Embryonic facial prominence (tissue), 1 donor: ENCODE data around the gene RAB44.
"Not testable (repeated sequence)": the region's sequence is repeated elsewhere in the genome, so short reads cannot be mapped to it uniquely, and the experiment has no call there.

Experiments used
- DNase-seq: peaks from one replicate; pipeline ENCODE4 v3.0.0-alpha.2; 2016; ENCODE audit errors: extremely low spot score

RAB44 gene

GRCh38 chr6:36697481-36697903 lies at the start of gene RAB44:
Gene RAB44 (plus strand): TSS chr6:36697826. CDS start chr6:36704236, 6,410 bp downstream.
- no peak for DNase-seq

GRCh38 chr6:36649086-36649485 lies 48.5 kb upstream of the RAB44 start:
- no peak for DNase-seq

- DNase-seq = no peak
These were observed 47.7 kb upstream of the RAB44 start for GRCh38 chr6:36649701-36650484.

DNA sequence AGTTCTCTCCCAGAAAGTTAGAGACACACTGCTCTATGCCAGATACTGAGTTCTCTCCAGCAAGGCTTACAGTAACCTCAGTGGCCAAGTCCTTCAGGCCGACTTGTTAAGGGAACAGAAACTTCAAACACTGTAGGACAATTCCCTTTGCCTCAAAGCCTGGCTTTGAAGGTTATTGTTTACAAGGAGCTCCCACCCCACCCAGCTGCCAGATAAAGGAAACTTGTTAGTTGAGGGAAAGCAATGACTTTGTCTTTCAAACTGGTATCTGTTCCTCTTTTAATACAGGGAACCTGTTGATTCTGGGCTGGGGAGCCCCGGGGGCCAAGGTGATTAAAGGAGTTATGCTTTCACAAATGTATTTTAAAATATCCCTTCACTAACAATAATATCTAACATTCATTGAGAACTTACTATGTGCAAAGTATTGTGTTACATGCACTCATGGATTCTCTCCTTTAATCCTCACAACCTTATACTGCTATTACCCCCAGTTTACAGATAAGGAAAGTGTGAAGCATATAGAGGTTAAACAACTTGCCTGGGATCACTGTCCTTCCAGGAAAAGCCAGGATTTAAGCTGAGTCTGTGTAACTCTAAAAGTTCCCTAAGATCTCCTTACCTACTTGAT lies 46.7 kb upstream of the RAB44 start:
- no peak for DNase-seq

DNA sequence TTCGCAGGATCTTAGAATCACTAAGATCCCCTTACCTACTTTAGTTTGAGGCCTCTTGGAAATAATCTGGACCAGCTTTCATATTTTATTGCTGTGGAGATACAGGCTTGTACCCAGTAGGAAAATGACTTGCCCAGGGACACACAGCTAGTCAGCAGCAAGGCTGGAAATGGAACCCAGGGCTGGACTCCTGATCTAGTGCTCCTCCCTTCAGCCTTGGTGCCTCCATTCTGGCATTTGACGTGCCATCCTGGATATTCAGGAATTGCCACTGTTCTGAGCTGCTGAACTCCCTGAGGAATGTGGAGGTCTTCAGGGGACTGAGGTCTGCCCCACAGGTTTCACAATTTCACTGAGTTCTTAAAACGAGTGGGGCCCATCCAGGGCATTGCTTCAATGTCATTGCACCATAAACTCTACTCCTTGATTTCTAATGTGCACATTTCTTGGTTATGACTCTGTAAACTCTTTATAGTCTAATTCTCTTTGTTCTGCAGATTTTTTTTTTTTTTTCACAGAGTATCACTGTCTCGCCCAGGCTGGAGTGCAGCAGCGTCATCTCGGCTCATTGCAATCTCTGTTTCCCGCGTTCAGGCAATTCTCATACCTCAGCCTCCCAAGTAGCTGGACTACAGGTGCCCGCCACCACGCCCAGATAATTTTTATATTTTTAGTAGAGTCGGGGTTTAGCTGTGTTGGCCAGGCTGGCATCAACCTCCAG lies 45.8 kb upstream of the RAB44 start:
- DNase-seq = no peak

- not testable (repeated sequence) for DNase-seq
These were observed 43.2 kb upstream of the RAB44 start for GRCh38 chr6:36654469-36654868.

DNA sequence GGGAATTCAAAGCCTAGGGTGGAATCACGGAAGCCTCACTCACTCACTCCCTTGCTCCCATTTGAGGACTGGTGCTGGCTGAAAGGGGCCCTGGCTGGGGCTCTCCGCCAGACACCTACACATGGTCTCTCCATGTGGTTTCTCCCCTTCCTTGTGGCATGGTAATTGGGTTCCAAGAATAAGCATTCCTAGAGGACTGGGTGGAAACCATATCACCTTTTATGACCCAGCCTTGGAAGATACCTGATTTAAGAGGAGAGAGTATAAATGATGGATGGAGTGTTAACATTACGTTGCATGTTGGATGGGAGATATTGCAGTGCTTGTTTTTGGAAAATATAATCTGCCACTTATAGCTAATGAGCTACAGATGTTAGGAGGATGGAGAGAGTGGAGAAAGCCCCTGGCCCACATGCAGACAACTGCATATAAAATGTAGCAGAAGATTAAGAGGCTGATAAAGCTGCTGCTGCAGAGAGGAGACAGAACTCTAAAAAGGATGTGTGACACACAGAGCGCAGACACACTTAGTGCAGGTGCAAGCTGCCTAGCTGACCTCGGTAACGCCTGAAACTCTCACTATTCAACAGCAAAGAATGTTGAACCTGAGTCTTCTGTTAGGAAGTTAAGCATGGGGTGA lies 42.4 kb upstream of the RAB44 start:
- no peak for DNase-seq

- no peak for DNase-seq
These were observed 41.2 kb upstream of the RAB44 start for GRCh38 chr6:36656441-36656840.

DNA sequence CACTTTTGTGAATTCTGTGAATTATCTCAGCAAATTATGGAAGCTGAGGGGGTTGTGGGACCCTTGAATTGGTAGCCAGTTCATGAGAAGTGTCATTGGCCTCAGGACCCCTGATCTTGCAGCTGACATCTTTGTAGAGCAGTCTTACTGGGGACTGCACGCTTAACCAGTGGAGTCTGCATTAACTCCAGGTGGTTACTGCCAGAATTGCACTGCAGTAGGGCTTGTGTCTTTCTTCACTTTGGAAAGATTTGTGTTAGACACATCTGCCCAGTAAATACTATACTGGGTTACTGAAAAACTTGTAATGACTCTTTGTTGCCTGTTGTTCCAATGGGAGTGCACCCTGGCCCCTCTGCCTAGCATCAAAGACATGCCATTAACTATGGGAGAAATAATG lies 40.4 kb upstream of the RAB44 start:
- DNase-seq = no peak

DNA sequence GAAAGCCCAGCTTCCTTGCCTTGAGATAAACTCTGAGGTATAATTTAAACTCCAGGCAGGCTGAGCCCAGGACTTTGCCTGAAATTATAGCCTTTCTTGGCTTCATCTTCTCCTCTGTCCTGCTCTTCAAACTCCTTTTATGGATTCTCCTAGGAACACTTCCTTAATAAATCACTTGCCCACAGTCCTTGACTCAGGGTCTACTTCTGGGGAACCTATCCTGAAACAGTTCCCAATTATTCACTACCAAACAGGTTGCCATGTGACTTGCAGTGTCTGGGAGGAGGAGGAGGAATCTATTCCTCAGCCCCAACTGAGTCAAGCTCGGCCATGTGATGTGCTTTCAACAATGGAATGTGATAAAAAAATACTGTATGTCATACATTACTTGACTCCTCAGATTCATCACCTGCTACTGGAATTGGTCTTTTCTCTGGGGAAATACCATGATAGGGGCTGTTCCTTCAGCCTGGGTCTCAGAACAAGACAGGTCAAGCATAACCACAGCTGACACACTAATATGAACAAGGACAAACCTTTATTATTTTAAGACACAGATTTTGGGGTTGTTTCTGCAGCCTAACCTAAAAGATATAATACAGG lies 39.6 kb upstream of the RAB44 start:
- DNase-seq = no peak

GRCh38 chr6:36659271-36659670 lies 38.4 kb upstream of the RAB44 start:
- no peak for DNase-seq

DNA sequence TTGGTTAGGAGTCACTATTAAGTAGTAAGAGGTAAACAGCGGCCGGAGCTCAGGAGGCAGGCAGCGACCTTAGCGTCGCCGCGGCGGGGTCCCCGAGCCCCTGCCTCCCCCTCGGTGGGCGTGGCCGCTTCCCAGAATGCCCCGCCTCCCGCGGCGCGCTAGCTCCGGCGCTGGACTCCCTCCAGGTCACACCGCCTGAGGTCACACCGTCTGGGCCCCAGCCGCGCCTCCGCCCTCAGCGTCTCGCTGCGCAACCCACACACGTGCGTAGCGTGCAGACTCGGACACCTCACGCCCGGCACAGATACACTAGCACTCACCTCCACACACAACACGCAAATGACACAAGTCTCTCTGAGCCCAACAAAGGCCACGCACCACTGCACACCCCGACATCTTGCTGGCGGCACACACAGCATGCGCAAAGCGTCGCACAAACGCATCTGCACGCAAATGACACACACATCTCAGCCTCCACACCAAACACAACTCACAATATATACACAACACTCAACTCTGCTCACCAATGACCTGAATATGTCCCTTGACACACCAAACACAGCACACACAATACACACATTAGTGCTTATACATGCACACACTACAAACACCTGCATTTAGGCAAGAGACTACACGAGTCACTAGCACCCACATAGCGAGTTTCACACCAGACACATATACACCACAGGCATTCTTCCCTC lies 36.7 kb upstream of the RAB44 start:
- no peak for DNase-seq

DNA sequence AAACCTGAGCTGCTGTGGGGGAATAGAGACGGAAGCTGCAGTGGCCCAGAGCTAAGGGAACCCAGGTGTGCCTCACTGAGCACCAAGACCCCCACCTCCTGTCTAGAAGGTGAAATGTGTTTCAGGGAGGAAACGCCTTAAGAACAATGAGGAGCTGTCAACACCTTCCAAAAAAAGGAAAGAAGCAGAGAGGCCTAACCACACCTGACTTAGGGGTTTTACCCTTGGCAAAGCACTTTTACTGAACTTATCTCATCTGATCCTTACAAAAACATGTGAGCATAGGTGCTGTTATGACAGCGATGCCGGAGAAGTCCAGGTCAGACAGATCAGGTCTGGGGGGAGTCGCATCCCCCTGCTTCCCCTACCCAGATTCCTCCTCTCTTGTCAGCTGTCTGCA lies 35.2 kb upstream of the RAB44 start:
- DNase-seq = no peak

GRCh38 chr6:36662827-36663256 lies 34.8 kb upstream of the RAB44 start:
- DNase-seq = no peak

DNA sequence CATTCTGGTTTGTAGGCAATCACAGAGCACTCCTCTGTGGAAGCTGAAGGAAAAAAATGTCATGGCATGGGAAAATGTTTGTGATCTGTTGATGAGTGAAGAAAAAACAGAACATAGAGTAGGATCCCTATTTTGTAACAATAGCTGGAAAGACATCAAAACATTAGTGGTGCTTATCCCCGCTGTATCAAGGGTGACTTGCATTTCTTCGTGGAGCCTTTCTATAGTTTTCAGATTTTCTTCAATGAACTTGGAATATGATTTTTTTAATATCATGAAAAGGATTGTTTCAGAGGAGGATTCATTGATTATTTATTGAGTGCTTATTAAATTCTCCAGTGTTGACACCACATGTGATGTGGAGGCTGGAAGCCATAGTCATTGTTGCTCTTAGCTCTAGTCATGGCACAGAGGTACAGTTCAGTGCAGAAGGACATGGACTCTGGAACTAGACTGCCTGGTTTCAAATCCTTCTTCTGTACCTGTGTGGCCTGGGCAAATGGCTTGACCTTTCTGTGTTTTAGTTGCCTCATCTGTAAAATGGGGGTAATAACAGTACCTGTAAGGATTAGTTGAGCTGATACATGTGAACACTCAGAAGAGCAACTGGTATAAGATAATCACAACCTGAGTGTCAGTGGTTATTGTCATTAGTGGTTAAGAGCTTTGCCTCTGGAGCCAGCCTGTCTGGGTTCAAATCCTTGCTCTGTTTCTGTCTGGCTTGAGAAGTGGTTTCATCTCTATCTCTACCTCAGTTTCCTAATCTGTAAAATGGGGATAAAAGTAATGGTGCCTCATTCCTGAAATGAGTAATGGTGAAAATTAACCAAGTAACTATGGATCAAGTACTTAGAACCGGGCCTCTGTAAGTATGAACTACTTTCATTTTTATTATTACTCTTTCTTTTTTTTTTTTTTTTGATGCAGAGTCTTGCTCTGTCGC lies 33.9 kb upstream of the RAB44 start:
- DNase-seq = no peak

- no peak for DNase-seq
These were observed 32.4 kb upstream of the RAB44 start for GRCh38 chr6:36665180-36665579.

DNA sequence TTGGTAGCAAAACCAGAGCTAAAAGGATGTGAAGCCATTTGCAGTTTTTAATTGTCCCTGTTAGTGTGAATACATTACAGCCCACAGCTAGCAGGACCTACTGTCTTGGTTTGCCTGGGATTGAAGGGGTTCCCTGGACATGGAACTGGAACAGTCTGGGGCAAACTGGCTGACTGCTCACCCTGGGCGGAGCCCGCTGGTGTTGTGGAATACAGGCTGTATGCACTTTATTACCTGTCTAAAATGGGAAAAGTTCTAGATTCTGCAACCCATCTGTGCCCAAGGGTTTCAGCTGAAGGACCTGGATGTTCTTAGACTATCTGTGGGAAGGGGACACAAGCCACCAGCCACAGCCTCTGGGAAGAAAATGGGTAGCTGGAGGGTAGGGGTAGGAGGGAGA lies 31.3 kb upstream of the RAB44 start:
- no peak for DNase-seq

GRCh38 chr6:36666826-36667591 lies 30.6 kb upstream of the RAB44 start:
- DNase-seq = no peak

DNA sequence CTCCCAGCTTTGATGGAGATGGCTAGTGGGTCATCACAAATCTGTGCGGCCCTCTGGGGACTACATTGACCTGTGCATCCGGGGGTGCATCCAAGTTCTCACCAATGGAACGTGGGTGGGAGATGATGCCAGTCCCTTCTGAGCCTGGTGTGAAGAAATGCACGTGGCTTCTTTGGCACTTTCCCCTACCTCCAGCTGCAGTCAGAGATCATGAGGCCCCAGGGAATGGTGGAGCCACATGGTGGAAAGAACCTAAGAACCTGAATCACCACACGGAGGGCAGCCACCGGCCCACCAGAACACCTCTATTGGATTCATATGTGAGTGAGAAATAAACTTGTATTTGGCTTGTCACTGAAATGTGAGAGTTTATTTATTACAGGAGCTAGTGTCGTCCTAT lies 29.0 kb upstream of the RAB44 start:
- no peak for DNase-seq
